ENCODE data around the gene BNIP1. TPM values are rescaled to one million over a fixed set of nuclear protein-coding genes. Genes with fewer than 3 reads are reported as not detected.
"Not testable (repeated sequence)": the region's sequence is repeated elsewhere in the genome, so short reads cannot be mapped to it uniquely, and the experiment has no call there.

The BNIP1 gene
- polyA plus RNA-seq, 2 donors, result 6.8 to 11.7 TPM

GRCh38 chr5:173132166-173132565 is 12.2 kb upstream of the BNIP1 start:
- H3K36me3 ChIP-seq (ENCODE audit: control insufficient read depth in 2 of 2, insufficient read depth in 2 of 2, low read length in 1 of 2); H3K4me1 ChIP-seq (ENCODE audit: control insufficient read depth in 2 of 2, insufficient read depth in 2 of 2, low read length in 1 of 2); H3K27me3 ChIP-seq (ENCODE audit: control insufficient read depth in 1 of 2, insufficient read depth in 2 of 2, low read length in 2 of 2); H3K4me3 ChIP-seq (ENCODE audit: low read depth in 1 of 2, low read length in 2 of 2); H3K27ac ChIP-seq (ENCODE audit: low read depth in 2 of 2, low read length in 1 of 2); H3K9me3 ChIP-seq (ENCODE audit: control insufficient read depth in 2 of 2, insufficient read depth in 1 of 2, low read depth in 1 of 2, low read length in 1 of 2): not testable (repeated sequence)
- WGBS, 2 donors, result 93 to 96% methylated on average over 6 of the region's 6 CpGs

GRCh38 chr5:173138707-173139106 is 5.6 kb upstream of the BNIP1 start:
- Histone ChIP-seq H3K4me1 (ENCODE audit: control insufficient read depth in 2 of 2, insufficient read depth in 2 of 2, low read length in 1 of 2) (no peaks in the 10 kb centered on the region), H3K36me3 (ENCODE audit: control insufficient read depth in 2 of 2, insufficient read depth in 2 of 2, low read length in 1 of 2) (no peaks in the 10 kb centered on the region), H3K27me3 (ENCODE audit: control insufficient read depth in 1 of 2, insufficient read depth in 2 of 2, low read length in 2 of 2) (no peaks in the 10 kb centered on the region), H3K9me3 (ENCODE audit: control insufficient read depth in 2 of 2, insufficient read depth in 1 of 2, low read depth in 1 of 2, low read length in 1 of 2) (no peaks in the 10 kb centered on the region), H3K27ac (ENCODE audit: low read depth in 2 of 2, low read length in 1 of 2) (no peak overlapping the region), H3K4me3 (ENCODE audit: low read depth in 1 of 2, low read length in 2 of 2) (no peak overlapping the region)
- WGBS, 2 donors, result 92 to 96% methylated on average over 3 of the region's 3 CpGs

- H3K36me3 ChIP-seq (ENCODE audit: control insufficient read depth in 2 of 2, insufficient read depth in 2 of 2, low read length in 1 of 2), result no peaks in the 10 kb centered on the region
- WGBS, 2 donors, result 79% methylated on average over 1 of the region's 1 CpG
- no peak overlapping the region for H3K27ac ChIP-seq (ENCODE audit: low read depth in 2 of 2, low read length in 1 of 2)
- H3K4me3 ChIP-seq (ENCODE audit: low read depth in 1 of 2, low read length in 2 of 2), result no peak overlapping the region
- no peaks in the 10 kb centered on the region for H3K9me3 ChIP-seq (ENCODE audit: control insufficient read depth in 2 of 2, insufficient read depth in 1 of 2, low read depth in 1 of 2, low read length in 1 of 2)
- no peaks in the 10 kb centered on the region for H3K27me3 ChIP-seq (ENCODE audit: control insufficient read depth in 1 of 2, insufficient read depth in 2 of 2, low read length in 2 of 2)
- no peaks in the 10 kb centered on the region for H3K4me1 ChIP-seq (ENCODE audit: control insufficient read depth in 2 of 2, insufficient read depth in 2 of 2, low read length in 1 of 2)
These were observed 4.7 kb upstream of the BNIP1 start for GRCh38 chr5:173139631-173140030.

GRCh38 chr5:173140769-173141168 is 3.6 kb upstream of the BNIP1 start:
- Histone ChIP-seq H3K27ac (ENCODE audit: low read depth in 2 of 2, low read length in 1 of 2) (no peak overlapping the region), H3K4me1 (ENCODE audit: control insufficient read depth in 2 of 2, insufficient read depth in 2 of 2, low read length in 1 of 2) (peaks cover 0 to 3% of the 10 kb centered on the region in 2 donors), H3K36me3 (ENCODE audit: control insufficient read depth in 2 of 2, insufficient read depth in 2 of 2, low read length in 1 of 2) (no peaks in the 10 kb centered on the region), H3K9me3 (ENCODE audit: control insufficient read depth in 2 of 2, insufficient read depth in 1 of 2, low read depth in 1 of 2, low read length in 1 of 2) (no peaks in the 10 kb centered on the region), H3K4me3 (ENCODE audit: low read depth in 1 of 2, low read length in 2 of 2) (no peak overlapping the region), H3K27me3 (ENCODE audit: control insufficient read depth in 1 of 2, insufficient read depth in 2 of 2, low read length in 2 of 2) (no peaks in the 10 kb centered on the region)
- WGBS, 2 donors, result 64 to 80% methylated on average over 3 to 4 of the region's 4 CpGs

GRCh38 chr5:173143567-173143966 is 764 bp upstream of the BNIP1 start:
- no peaks in the 10 kb centered on the region for H3K27me3 ChIP-seq (ENCODE audit: control insufficient read depth in 1 of 2, insufficient read depth in 2 of 2, low read length in 2 of 2)
- H3K9me3 ChIP-seq (ENCODE audit: control insufficient read depth in 2 of 2, insufficient read depth in 1 of 2, low read depth in 1 of 2, low read length in 1 of 2), result no peaks in the 10 kb centered on the region
- peaks cover 0 to 3% of the 10 kb centered on the region in 2 donors for H3K4me1 ChIP-seq (ENCODE audit: control insufficient read depth in 2 of 2, insufficient read depth in 2 of 2, low read length in 1 of 2)
- no peak overlapping the region for H3K27ac ChIP-seq (ENCODE audit: low read depth in 2 of 2, low read length in 1 of 2)
- WGBS, 2 donors, result 87 to 93% methylated on average over 8 of the region's 8 CpGs
- H3K4me3 ChIP-seq (ENCODE audit: low read depth in 1 of 2, low read length in 2 of 2), result no peak overlapping the region
- H3K36me3 ChIP-seq (ENCODE audit: control insufficient read depth in 2 of 2, insufficient read depth in 2 of 2, low read length in 1 of 2), result no peaks in the 10 kb centered on the region

GRCh38 chr5:173148354-173148753 is 4.0 kb downstream of the BNIP1 start:
- H3K4me1 ChIP-seq (ENCODE audit: control insufficient read depth in 2 of 2, insufficient read depth in 2 of 2, low read length in 1 of 2), result peaks cover 0 to 3% of the 10 kb centered on the region in 2 donors
- no peaks in the 10 kb centered on the region for H3K9me3 ChIP-seq (ENCODE audit: control insufficient read depth in 2 of 2, insufficient read depth in 1 of 2, low read depth in 1 of 2, low read length in 1 of 2)
- 66 to 79% methylated on average over 2 of the region's 2 CpGs for WGBS, 2 donors
- no peak overlapping the region for H3K27ac ChIP-seq (ENCODE audit: low read depth in 2 of 2, low read length in 1 of 2)
- no peaks in the 10 kb centered on the region for H3K27me3 ChIP-seq (ENCODE audit: control insufficient read depth in 1 of 2, insufficient read depth in 2 of 2, low read length in 2 of 2)
- H3K4me3 ChIP-seq (ENCODE audit: low read depth in 1 of 2, low read length in 2 of 2), result no peak overlapping the region
- peaks cover 0 to 2% of the 10 kb centered on the region in 2 donors for H3K36me3 ChIP-seq (ENCODE audit: control insufficient read depth in 2 of 2, insufficient read depth in 2 of 2, low read length in 1 of 2)

GRCh38 chr5:173152547-173152946 is 8.2 kb downstream of the BNIP1 start:
- Histone ChIP-seq H3K27ac (ENCODE audit: low read depth in 2 of 2, low read length in 1 of 2) (no peak overlapping the region), H3K27me3 (ENCODE audit: control insufficient read depth in 1 of 2, insufficient read depth in 2 of 2, low read length in 2 of 2) (no peaks in the 10 kb centered on the region), H3K4me3 (ENCODE audit: low read depth in 1 of 2, low read length in 2 of 2) (no peak overlapping the region), H3K9me3 (ENCODE audit: control insufficient read depth in 2 of 2, insufficient read depth in 1 of 2, low read depth in 1 of 2, low read length in 1 of 2) (no peaks in the 10 kb centered on the region), H3K4me1 (ENCODE audit: control insufficient read depth in 2 of 2, insufficient read depth in 2 of 2, low read length in 1 of 2) (no peaks in the 10 kb centered on the region), H3K36me3 (ENCODE audit: control insufficient read depth in 2 of 2, insufficient read depth in 2 of 2, low read length in 1 of 2) (peaks cover 0 to 6% of the 10 kb centered on the region in 2 donors)
- 93 to 96% methylated on average over 5 of the region's 5 CpGs for WGBS, 2 donors

- WGBS, 2 donors, result 88 to 94% methylated on average over 7 of the region's 7 CpGs
- Histone ChIP-seq H3K27ac (ENCODE audit: low read depth in 2 of 2, low read length in 1 of 2) (no peak overlapping the region), H3K4me1 (ENCODE audit: control insufficient read depth in 2 of 2, insufficient read depth in 2 of 2, low read length in 1 of 2) (no peaks in the 10 kb centered on the region), H3K36me3 (ENCODE audit: control insufficient read depth in 2 of 2, insufficient read depth in 2 of 2, low read length in 1 of 2) (peaks cover 0 to 11% of the 10 kb centered on the region in 2 donors), H3K9me3 (ENCODE audit: control insufficient read depth in 2 of 2, insufficient read depth in 1 of 2, low read depth in 1 of 2, low read length in 1 of 2) (no peaks in the 10 kb centered on the region), H3K27me3 (ENCODE audit: control insufficient read depth in 1 of 2, insufficient read depth in 2 of 2, low read length in 2 of 2) (no peaks in the 10 kb centered on the region), H3K4me3 (ENCODE audit: low read depth in 1 of 2, low read length in 2 of 2) (no peak overlapping the region)
These were observed 9.5 kb downstream of the BNIP1 start for GRCh38 chr5:173153842-173154241.

GRCh38 chr5:173154619-173155018 is 10.3 kb downstream of the BNIP1 start:
- not testable (repeated sequence) for H3K36me3 ChIP-seq (ENCODE audit: control insufficient read depth in 2 of 2, insufficient read depth in 2 of 2, low read length in 1 of 2); H3K9me3 ChIP-seq (ENCODE audit: control insufficient read depth in 2 of 2, insufficient read depth in 1 of 2, low read depth in 1 of 2, low read length in 1 of 2); H3K27me3 ChIP-seq (ENCODE audit: control insufficient read depth in 1 of 2, insufficient read depth in 2 of 2, low read length in 2 of 2); H3K4me3 ChIP-seq (ENCODE audit: low read depth in 1 of 2, low read length in 2 of 2); H3K4me1 ChIP-seq (ENCODE audit: control insufficient read depth in 2 of 2, insufficient read depth in 2 of 2, low read length in 1 of 2)
- WGBS, 2 donors, result 87 to 91% methylated on average over 5 of the region's 5 CpGs
- peak overlapping the region in 1 of 2 donors; percentile 2 for H3K27ac ChIP-seq (ENCODE audit: low read depth in 2 of 2, low read length in 1 of 2)

- no peak overlapping the region for H3K4me3 ChIP-seq (ENCODE audit: low read depth in 1 of 2, low read length in 2 of 2)
- no peaks in the 10 kb centered on the region for H3K27me3 ChIP-seq (ENCODE audit: control insufficient read depth in 1 of 2, insufficient read depth in 2 of 2, low read length in 2 of 2)
- no peak overlapping the region for H3K27ac ChIP-seq (ENCODE audit: low read depth in 2 of 2, low read length in 1 of 2)
- H3K36me3 ChIP-seq (ENCODE audit: control insufficient read depth in 2 of 2, insufficient read depth in 2 of 2, low read length in 1 of 2), result peaks cover 5 to 12% of the 10 kb centered on the region in 2 donors
- H3K4me1 ChIP-seq (ENCODE audit: control insufficient read depth in 2 of 2, insufficient read depth in 2 of 2, low read length in 1 of 2), result no peaks in the 10 kb centered on the region
- no peaks in the 10 kb centered on the region for H3K9me3 ChIP-seq (ENCODE audit: control insufficient read depth in 2 of 2, insufficient read depth in 1 of 2, low read depth in 1 of 2, low read length in 1 of 2)
- 46 to 70% methylated on average over 2 of the region's 2 CpGs for WGBS, 2 donors
These were observed 11.6 kb downstream of the BNIP1 start for GRCh38 chr5:173155912-173156311.

All from esophagus (tissue), 2 donors.